Progenitor cell of endocrine pancreas (in vitro differentiated cells): ENCODE measurements around the gene NADK. TPM values are rescaled to one million over a fixed set of nuclear protein-coding genes. Genes with fewer than 3 reads are reported as not detected.
"Not testable (repeated sequence)": the region's sequence is repeated elsewhere in the genome, so short reads cannot be mapped to it uniquely, and the experiment has no call there.

Source experiments
- DNase-seq: peaks from one replicate; pipeline ENCODE4 v3.0.0; 2021; ENCODE audit warnings: low spot score; ENCODE audit not compliant: unreplicated experiment
- H3K27ac Mint-ChIP-seq: 2 replicates; pipeline ENCODE4 v1.8.0; 2021; ENCODE audit warnings: mild to moderate bottlenecking, moderate library complexity, mixed read lengths
- H3K27me3 Mint-ChIP-seq: 2 replicates; pipeline ENCODE4 v1.8.0; 2021; ENCODE audit warnings: mixed read lengths
- H3K36me3 Mint-ChIP-seq: 2 replicates; pipeline ENCODE4 v1.8.0; 2022; ENCODE audit warnings: mixed read lengths; ENCODE audit not compliant: insufficient read depth
- H3K4me1 Mint-ChIP-seq: 2 replicates; pipeline ENCODE4 v1.8.0; 2021; ENCODE audit warnings: low read depth, mixed read lengths
- H3K4me3 Mint-ChIP-seq: 2 replicates; pipeline ENCODE4 v1.8.0; 2021; ENCODE audit warnings: low read depth, mild to moderate bottlenecking, moderate library complexity, mixed read lengths
- H3K9me3 Mint-ChIP-seq: 2 replicates; pipeline ENCODE4 v1.8.0; 2021; ENCODE audit warnings: low read depth, mixed read lengths
- CTCF ChIP-seq: fragments of 200-600 bp; sonication (generic); IDR thresholded peaks from one replicate; pipeline ENCODE4 v1.5.0; 2021; ENCODE audit warnings: antibody characterized with exemption, mild to moderate bottlenecking; ENCODE audit not compliant: unreplicated experiment
- total RNA-seq: library from RNA; stranded (reverse); gene quantifications from 2 replicates; pipeline ENCODE4 v1.2.1, GENCODE V29; 2021

NADK gene
- total RNA-seq, 1 donor from 2014 or later: 87.8 TPM

GRCh38 chr1:1730870-1731269, 47.4 kb downstream of the NADK start:
- no peaks in the 10 kb centered on the region for H3K27me3 Mint-ChIP-seq
- H3K9me3 Mint-ChIP-seq: no peaks in the 10 kb centered on the region
- H3K36me3 Mint-ChIP-seq: peaks cover 7% of the 10 kb centered on the region
- no peak overlapping the region for H3K27ac Mint-ChIP-seq
- no peak for DNase-seq
- no peaks in the 10 kb centered on the region for H3K4me1 Mint-ChIP-seq
- no peak for TF ChIP-seq CTCF
- no peak overlapping the region for H3K4me3 Mint-ChIP-seq

GRCh38 chr1:1730230-1730629, 48.0 kb downstream of the NADK start:
- not testable (repeated sequence) for H3K27ac Mint-ChIP-seq, H3K36me3 Mint-ChIP-seq, H3K9me3 Mint-ChIP-seq, H3K4me1 Mint-ChIP-seq, H3K4me3 Mint-ChIP-seq, DNase-seq, H3K27me3 Mint-ChIP-seq

GRCh38 chr1:1729116-1729816, 49.0 kb downstream of the NADK start:
- not testable (repeated sequence) for H3K36me3 Mint-ChIP-seq, H3K4me1 Mint-ChIP-seq, H3K9me3 Mint-ChIP-seq, DNase-seq, H3K4me3 Mint-ChIP-seq, H3K27ac Mint-ChIP-seq, H3K27me3 Mint-ChIP-seq

GRCh38 chr1:1728308-1729005, 49.8 kb downstream of the NADK start:
- not testable (repeated sequence) for H3K4me3 Mint-ChIP-seq, H3K9me3 Mint-ChIP-seq, H3K4me1 Mint-ChIP-seq, H3K27ac Mint-ChIP-seq, H3K27me3 Mint-ChIP-seq, DNase-seq, H3K36me3 Mint-ChIP-seq

- peak overlapping the region; percentile 52 for H3K27ac Mint-ChIP-seq
- not testable (repeated sequence) for H3K4me3 Mint-ChIP-seq, DNase-seq, H3K27me3 Mint-ChIP-seq, H3K36me3 Mint-ChIP-seq, H3K4me1 Mint-ChIP-seq, H3K9me3 Mint-ChIP-seq
These were observed 51.1 kb downstream of the NADK start for GRCh38 chr1:1727131-1727651.

- not testable (repeated sequence) for H3K4me1 Mint-ChIP-seq, H3K36me3 Mint-ChIP-seq, DNase-seq, H3K27me3 Mint-ChIP-seq, H3K9me3 Mint-ChIP-seq
- H3K27ac Mint-ChIP-seq: peak overlapping the region; percentile 84
- H3K4me3 Mint-ChIP-seq: peak overlapping the region; percentile 16
These were observed 52.2 kb downstream of the NADK start for GRCh38 chr1:1726088-1726487.

GRCh38 chr1:1724035-1724864, 54.0 kb downstream of the NADK start, which contains the start of gene CDK11A:
Gene CDK11A, minus strand, starts transcription at chr1:1724357. Its CDS starts 1,539 bp downstream, at chr1:1722818.
- peak; percentile 52 for TF ChIP-seq CTCF
- not testable (repeated sequence) for H3K27me3 Mint-ChIP-seq, H3K4me1 Mint-ChIP-seq, H3K36me3 Mint-ChIP-seq, H3K9me3 Mint-ChIP-seq
- peak within 1 kb of the TSS; percentile 99 for H3K27ac Mint-ChIP-seq
- DNase-seq: peak; percentile 88
- peak within 1 kb of the TSS; percentile 92 for H3K4me3 Mint-ChIP-seq
